ENCODE results near the gene NYAP2. TPM values are rescaled to one million over a fixed set of nuclear protein-coding genes. Genes with fewer than 3 reads are reported as not detected.

The NYAP2 gene
- total RNA-seq, 1 donor from 2014 or later = 0.14 TPM

- Histone ChIP-seq H3K9me3 (ENCODE audit: insufficient read depth, low read depth, low read length) (no peaks in the 10 kb centered on the region), H3K4me2 (ENCODE audit: low read length) (no peak overlapping the region), H3K27ac (ENCODE audit: low read depth, low read length) (no peak overlapping the region), H3K79me2 (ENCODE audit: insufficient read depth, low read length) (no peaks in the 10 kb centered on the region), H3K36me3 (ENCODE audit: insufficient read depth, low read length) (no peaks in the 10 kb centered on the region), H3K9ac (ENCODE audit: low read length) (no peak overlapping the region), H2AFZ (ENCODE audit: low read depth, low read length) (no peak overlapping the region), H3K4me3 (ENCODE audit: insufficient read depth, low read depth, low read length) (no peak overlapping the region), H3K27me3 (ENCODE audit: insufficient read depth, low read length) (no peaks in the 10 kb centered on the region), H4K20me1 (ENCODE audit: insufficient read depth, low read length) (no peaks in the 10 kb centered on the region), H3K4me1 (ENCODE audit: insufficient read depth, low read length) (no peaks in the 10 kb centered on the region)
- Mint-ChIP-seq H3K4me3 (ENCODE audit: unreplicated experiment) (no peak overlapping the region), H3K9me3 (ENCODE audit: unreplicated experiment) (no peaks in the 10 kb centered on the region), H3K27me3 (ENCODE audit: low read depth, unreplicated experiment) (peaks cover 5% of the 10 kb centered on the region), H3K27ac (ENCODE audit: unreplicated experiment) (no peak overlapping the region), H3K4me1 (ENCODE audit: low read depth, unreplicated experiment) (no peaks in the 10 kb centered on the region), H3K36me3 (ENCODE audit: low read depth, unreplicated experiment) (no peaks in the 10 kb centered on the region)
- no peak for TF ChIP-seq EZH2 (IDR thresholded peaks at IDR 0.05; ENCODE audit: insufficient read depth, low read length)
- TF ChIP-seq, protein P1, sequence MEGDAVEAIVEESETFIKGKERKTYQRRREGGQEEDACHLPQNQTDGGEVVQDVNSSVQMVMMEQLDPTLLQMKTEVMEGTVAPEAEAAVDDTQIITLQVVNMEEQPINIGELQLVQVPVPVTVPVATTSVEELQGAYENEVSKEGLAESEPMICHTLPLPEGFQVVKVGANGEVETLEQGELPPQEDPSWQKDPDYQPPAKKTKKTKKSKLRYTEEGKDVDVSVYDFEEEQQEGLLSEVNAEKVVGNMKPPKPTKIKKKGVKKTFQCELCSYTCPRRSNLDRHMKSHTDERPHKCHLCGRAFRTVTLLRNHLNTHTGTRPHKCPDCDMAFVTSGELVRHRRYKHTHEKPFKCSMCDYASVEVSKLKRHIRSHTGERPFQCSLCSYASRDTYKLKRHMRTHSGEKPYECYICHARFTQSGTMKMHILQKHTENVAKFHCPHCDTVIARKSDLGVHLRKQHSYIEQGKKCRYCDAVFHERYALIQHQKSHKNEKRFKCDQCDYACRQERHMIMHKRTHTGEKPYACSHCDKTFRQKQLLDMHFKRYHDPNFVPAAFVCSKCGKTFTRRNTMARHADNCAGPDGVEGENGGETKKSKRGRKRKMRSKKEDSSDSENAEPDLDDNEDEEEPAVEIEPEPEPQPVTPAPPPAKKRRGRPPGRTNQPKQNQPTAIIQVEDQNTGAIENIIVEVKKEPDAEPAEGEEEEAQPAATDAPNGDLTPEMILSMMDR (IDR thresholded peaks at IDR 0.05; ENCODE audit: insufficient read depth, low read depth, low read length) = no peak
- FAIRE-seq (no peak), DNase-seq (ENCODE audit: low read depth) (no peak)
Observed at GRCh38 chr2:225526760-225527390, 127.4 kb downstream of the NYAP2 start.

- Histone ChIP-seq H3K4me3 (ENCODE audit: insufficient read depth, low read depth, low read length) (no peak overlapping the region), H3K4me2 (ENCODE audit: low read length) (no peak overlapping the region), H3K9ac (ENCODE audit: low read length) (no peak overlapping the region), H3K9me3 (ENCODE audit: insufficient read depth, low read depth, low read length) (no peaks in the 10 kb centered on the region), H3K36me3 (ENCODE audit: insufficient read depth, low read length) (no peaks in the 10 kb centered on the region), H3K27ac (ENCODE audit: low read depth, low read length) (no peak overlapping the region), H4K20me1 (ENCODE audit: insufficient read depth, low read length) (no peaks in the 10 kb centered on the region), H3K4me1 (ENCODE audit: insufficient read depth, low read length) (no peaks in the 10 kb centered on the region), H3K27me3 (ENCODE audit: insufficient read depth, low read length) (no peaks in the 10 kb centered on the region), H2AFZ (ENCODE audit: low read depth, low read length) (no peak overlapping the region), H3K79me2 (ENCODE audit: insufficient read depth, low read length) (no peaks in the 10 kb centered on the region)
- Mint-ChIP-seq H3K4me3 (ENCODE audit: unreplicated experiment) (no peak overlapping the region), H3K27me3 (ENCODE audit: low read depth, unreplicated experiment) (peaks cover 3% of the 10 kb centered on the region), H3K4me1 (ENCODE audit: low read depth, unreplicated experiment) (no peaks in the 10 kb centered on the region), H3K27ac (ENCODE audit: unreplicated experiment) (no peak overlapping the region), H3K36me3 (ENCODE audit: low read depth, unreplicated experiment) (no peaks in the 10 kb centered on the region), H3K9me3 (ENCODE audit: unreplicated experiment) (no peaks in the 10 kb centered on the region)
- FAIRE-seq (no peak), DNase-seq (ENCODE audit: low read depth) (no peak)
- TF ChIP-seq, protein P1 (IDR thresholded peaks at IDR 0.05; ENCODE audit: insufficient read depth, low read depth, low read length) = no peak
- TF ChIP-seq EZH2 (IDR thresholded peaks at IDR 0.05; ENCODE audit: insufficient read depth, low read length) = no peak
Observed at GRCh38 chr2:225531559-225531958, 132.0 kb downstream of the NYAP2 start.

DNA sequence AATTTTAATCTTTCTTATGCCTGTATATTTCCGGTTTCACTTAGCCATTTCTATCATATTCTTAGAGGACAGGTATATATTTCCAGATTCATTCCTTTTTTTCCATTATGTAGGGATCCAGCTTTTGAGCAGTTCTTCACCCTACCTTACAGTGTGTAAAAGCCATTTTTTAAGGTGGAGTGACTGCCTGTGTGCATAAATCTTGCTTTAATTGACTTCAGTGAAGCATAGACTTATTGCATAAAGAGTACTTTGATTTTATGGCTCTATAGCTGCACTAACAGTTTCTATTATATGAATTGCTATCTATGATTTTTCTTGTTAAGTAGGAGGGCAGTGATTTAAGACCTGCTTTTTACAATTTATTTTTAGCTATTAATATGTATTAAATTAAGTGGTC, 132.6 kb downstream of the NYAP2 start:
- Histone ChIP-seq H3K4me3 (ENCODE audit: insufficient read depth, low read depth, low read length) (no peak overlapping the region), H4K20me1 (ENCODE audit: insufficient read depth, low read length) (no peaks in the 10 kb centered on the region), H3K4me1 (ENCODE audit: insufficient read depth, low read length) (no peaks in the 10 kb centered on the region), H3K36me3 (ENCODE audit: insufficient read depth, low read length) (no peaks in the 10 kb centered on the region), H3K27me3 (ENCODE audit: insufficient read depth, low read length) (no peaks in the 10 kb centered on the region), H3K27ac (ENCODE audit: low read depth, low read length) (no peak overlapping the region), H3K79me2 (ENCODE audit: insufficient read depth, low read length) (no peaks in the 10 kb centered on the region), H3K9me3 (ENCODE audit: insufficient read depth, low read depth, low read length) (no peaks in the 10 kb centered on the region), H3K4me2 (ENCODE audit: low read length) (no peak overlapping the region), H3K9ac (ENCODE audit: low read length) (no peak overlapping the region), H2AFZ (ENCODE audit: low read depth, low read length) (no peak overlapping the region)
- TF ChIP-seq, protein P1 (IDR thresholded peaks at IDR 0.05; ENCODE audit: insufficient read depth, low read depth, low read length) = no peak
- TF ChIP-seq EZH2 (IDR thresholded peaks at IDR 0.05; ENCODE audit: insufficient read depth, low read length) = no peak
- Mint-ChIP-seq H3K4me3 (ENCODE audit: unreplicated experiment) (no peak overlapping the region), H3K4me1 (ENCODE audit: low read depth, unreplicated experiment) (no peaks in the 10 kb centered on the region), H3K27ac (ENCODE audit: unreplicated experiment) (no peak overlapping the region), H3K27me3 (ENCODE audit: low read depth, unreplicated experiment) (peaks cover 3% of the 10 kb centered on the region), H3K36me3 (ENCODE audit: low read depth, unreplicated experiment) (no peaks in the 10 kb centered on the region), H3K9me3 (ENCODE audit: unreplicated experiment) (no peaks in the 10 kb centered on the region)
- no peak for DNase-seq (ENCODE audit: low read depth)
- FAIRE-seq = no peak
